ENCODE data around the gene NOSTRIN.
"Not testable (repeated sequence)": the region's sequence is repeated elsewhere in the genome, so short reads cannot be mapped to it uniquely, and the experiment has no call there.

NOSTRIN gene

GRCh38 chr2:168874368-168875054 is 72.1 kb downstream of the NOSTRIN start:
- H3K4me3 ChIP-seq (replicated peaks; ENCODE audit: low read depth, low read length): no peak overlapping the region
- TF ChIP-seq CTCF (IDR thresholded peaks at IDR 0.05; ENCODE audit: low read length, missing control alignments): no peak
- DNase-seq (ENCODE audit: low read depth): no peak

GRCh38 chr2:168882163-168882562 is 79.7 kb downstream of the NOSTRIN start:
- DNase-seq (ENCODE audit: low read depth): not testable (repeated sequence)

GRCh38 chr2:168884975-168885374 is 82.5 kb downstream of the NOSTRIN start:
- no peak for DNase-seq (ENCODE audit: low read depth)
- no peak overlapping the region for H3K4me3 ChIP-seq (replicated peaks; ENCODE audit: low read depth, low read length)
- TF ChIP-seq CTCF (IDR thresholded peaks at IDR 0.05; ENCODE audit: low read length, missing control alignments): no peak

More at GRCh38 chr2:168882163-168882562, 79.7 kb downstream of the NOSTRIN start:
- H3K4me3 ChIP-seq (replicated peaks; ENCODE audit: low read depth, low read length): not testable (repeated sequence)

- DNase-seq (ENCODE audit: low read depth): no peak
Observed at GRCh38 chr2:168889635-168890005, 87.2 kb downstream of the NOSTRIN start.

GRCh38 chr2:168890006-168890782 is 87.8 kb downstream of the NOSTRIN start, which contains the start of gene SPC25:
Gene SPC25 (minus strand): TSS chr2:168890430. CDS start chr2:168889519, 911 bp downstream.
- peak within 1 kb of the TSS; percentile 83 for H3K4me3 ChIP-seq (replicated peaks; ENCODE audit: low read depth, low read length)
- no peak for TF ChIP-seq CTCF (IDR thresholded peaks at IDR 0.05; ENCODE audit: low read length, missing control alignments)
- DNase-seq (ENCODE audit: low read depth): peak; percentile 89

More at GRCh38 chr2:168889635-168890005, 87.2 kb downstream of the NOSTRIN start:
- peak overlapping the region; percentile 83 for H3K4me3 ChIP-seq (replicated peaks; ENCODE audit: low read depth, low read length)
- no peak for TF ChIP-seq CTCF (IDR thresholded peaks at IDR 0.05; ENCODE audit: low read length, missing control alignments)

- no peak for TF ChIP-seq CTCF (IDR thresholded peaks at IDR 0.05; ENCODE audit: low read length, missing control alignments)
- DNase-seq (ENCODE audit: low read depth): no peak
- H3K4me3 ChIP-seq (replicated peaks; ENCODE audit: low read depth, low read length): no peak overlapping the region
Observed at GRCh38 chr2:168892327-168892726, 89.9 kb downstream of the NOSTRIN start.

- H3K4me3 ChIP-seq (replicated peaks; ENCODE audit: low read depth, low read length): no peak overlapping the region
- no peak for TF ChIP-seq CTCF (IDR thresholded peaks at IDR 0.05; ENCODE audit: low read length, missing control alignments)
- DNase-seq (ENCODE audit: low read depth): no peak
Observed at GRCh38 chr2:168894101-168894500, 91.7 kb downstream of the NOSTRIN start.

Data from fibroblast of pulmonary artery (primary cell).